Fibroblast of skin of right quadriceps (primary cell): ENCODE results near the gene MTARC2.

Source experiments
- DNase-seq: peaks from one replicate; pipeline ENCODE4 v3.0.0-alpha.2; 2013

Gene MTARC2

GRCh38 chr1:220772846-220773245 lies 24.7 kb downstream of the MTARC2 start:
- no peak for DNase-seq

- DNase-seq, result peak; percentile 13
These were observed 27.2 kb downstream of the MTARC2 start for GRCh38 chr1:220775240-220775853.

- DNase-seq, result no peak
These were observed 28.1 kb downstream of the MTARC2 start for GRCh38 chr1:220776254-220776653.

GRCh38 chr1:220776720-220777326 lies 28.7 kb downstream of the MTARC2 start:
- DNase-seq, result peak; percentile 55

- DNase-seq, result no peak
These were observed 35.3 kb downstream of the MTARC2 start for GRCh38 chr1:220783453-220783852.

- DNase-seq, result no peak
These were observed 36.6 kb downstream of the MTARC2 start for GRCh38 chr1:220784751-220785150.

GRCh38 chr1:220785166-220786056 lies 37.3 kb downstream of the MTARC2 start:
- DNase-seq, result no peak

GRCh38 chr1:220786057-220786336 lies 37.9 kb downstream of the MTARC2 start:
- no peak for DNase-seq

- peak; percentile 31 for DNase-seq
These were observed 38.4 kb downstream of the MTARC2 start, which contains the start of gene MTARC1 for GRCh38 chr1:220786337-220787068. Gene MTARC1 (plus strand): TSS chr1:220786913. CDS start chr1:220786945, 32 bp downstream.

GRCh38 chr1:220787069-220787619 lies 39.0 kb downstream of the MTARC2 start:
- DNase-seq, result no peak

GRCh38 chr1:220788900-220789299 lies 40.8 kb downstream of the MTARC2 start:
- no peak for DNase-seq

GRCh38 chr1:220789532-220790147 lies 41.5 kb downstream of the MTARC2 start:
- DNase-seq, result peak; percentile 23

GRCh38 chr1:220791285-220791684 lies 43.2 kb downstream of the MTARC2 start:
- DNase-seq, result peak; percentile 13

- DNase-seq, result no peak
These were observed 43.8 kb downstream of the MTARC2 start for GRCh38 chr1:220791956-220792355.

- no peak for DNase-seq
These were observed 48.4 kb downstream of the MTARC2 start for GRCh38 chr1:220796530-220796929.

GRCh38 chr1:220797044-220797443 lies 48.9 kb downstream of the MTARC2 start:
- DNase-seq, result no peak

GRCh38 chr1:220797553-220797952 lies 49.4 kb downstream of the MTARC2 start:
- no peak for DNase-seq

- DNase-seq, result no peak
These were observed 50.2 kb downstream of the MTARC2 start for GRCh38 chr1:220798338-220798737.

GRCh38 chr1:220800262-220800661 lies 52.1 kb downstream of the MTARC2 start:
- DNase-seq, result no peak

GRCh38 chr1:220803401-220804201 lies 55.5 kb downstream of the MTARC2 start:
- DNase-seq, result no peak

- DNase-seq, result no peak
These were observed 56.1 kb downstream of the MTARC2 start for GRCh38 chr1:220804202-220804586.

- no peak for DNase-seq
These were observed 58.3 kb downstream of the MTARC2 start for GRCh38 chr1:220806408-220806807.
